ENCODE measurements around the gene CASP3. TPM values are rescaled to one million over a fixed set of nuclear protein-coding genes. Genes with fewer than 3 reads are reported as not detected.

The CASP3 gene
- total RNA-seq, 4 donors from 2014 or later = 14.9 to 49.0 (median 25.8) TPM

- no peaks in the 10 kb centered on the region for H3K36me3 ChIP-seq
- peak overlapping the region in 3 of 4 donors; percentile 18 to 26 (median 25) for H3K27ac ChIP-seq
- no peaks in the 10 kb centered on the region for H3K27me3 ChIP-seq
- H3K4me1 ChIP-seq = no peaks in the 10 kb centered on the region
- no peaks in the 10 kb centered on the region for H3K9me3 ChIP-seq
- TF ChIP-seq CTCF (IDR thresholded peaks at IDR 0.05) (no peak), POLR2A (IDR thresholded peaks at IDR 0.05) (peak in 1 of 2 donors; percentile 42)
- DNase-seq = peak in 1 of 3 donors; percentile 73
- H3K4me3 ChIP-seq = no peak overlapping the region
These were observed 31.5 kb upstream of the CASP3 start for GRCh38 chr4:184680698-184681097.

GRCh38 chr4:184675821-184676492 lies 26.7 kb upstream of the CASP3 start:
- peaks cover 0 to 25% (median 0%) of the 10 kb centered on the region in 3 donors for H3K36me3 ChIP-seq

DNA sequence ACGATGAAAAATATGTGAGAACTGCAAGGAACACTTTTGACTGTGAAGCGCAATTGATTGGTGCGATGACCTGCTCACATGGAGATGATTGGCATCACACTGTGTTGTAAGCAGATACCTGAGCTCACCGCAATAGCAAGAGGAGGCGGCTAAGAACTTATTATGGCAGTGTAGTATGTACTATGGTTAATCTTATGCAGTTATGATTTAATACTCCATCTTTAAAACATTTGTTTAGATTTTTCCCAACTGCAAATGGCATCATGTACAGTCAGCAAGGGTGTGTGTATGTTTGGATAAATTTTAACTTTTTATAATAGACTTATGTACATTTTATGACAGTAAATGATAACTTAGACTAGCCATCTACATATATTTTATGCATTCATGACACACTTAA lies 25.8 kb upstream of the CASP3 start:
- peaks cover 0 to 25% (median 0%) of the 10 kb centered on the region in 3 donors for H3K36me3 ChIP-seq
- no peak overlapping the region for H3K4me3 ChIP-seq
- H3K9me3 ChIP-seq = no peaks in the 10 kb centered on the region
- no peak for TF ChIP-seq CTCF (IDR thresholded peaks at IDR 0.05)
- TF ChIP-seq POLR2A (IDR thresholded peaks at IDR 0.05) = no peak
- H3K27ac ChIP-seq = no peak overlapping the region
- no peaks in the 10 kb centered on the region for H3K27me3 ChIP-seq
- no peaks in the 10 kb centered on the region for H3K4me1 ChIP-seq
- no peak for DNase-seq

More at GRCh38 chr4:184675821-184676492, 26.7 kb upstream of the CASP3 start:
- no peaks in the 10 kb centered on the region for H3K9me3 ChIP-seq
- no peaks in the 10 kb centered on the region for H3K27me3 ChIP-seq
- no peak for DNase-seq
- H3K4me3 ChIP-seq = no peak overlapping the region
- TF ChIP-seq POLR2A (IDR thresholded peaks at IDR 0.05) = no peak
- TF ChIP-seq CTCF (IDR thresholded peaks at IDR 0.05) = no peak
- no peak overlapping the region for H3K27ac ChIP-seq
- no peaks in the 10 kb centered on the region for H3K4me1 ChIP-seq

GRCh38 chr4:184674011-184674410 lies 24.8 kb upstream of the CASP3 start:
- H3K27ac ChIP-seq = no peak overlapping the region
- peaks cover 0 to 30% (median 0%) of the 10 kb centered on the region in 3 donors for H3K36me3 ChIP-seq
- TF ChIP-seq CTCF (IDR thresholded peaks at IDR 0.05) (no peak), POLR2A (IDR thresholded peaks at IDR 0.05) (no peak)
- DNase-seq = no peak
- no peak overlapping the region for H3K4me3 ChIP-seq
- no peaks in the 10 kb centered on the region for H3K4me1 ChIP-seq
- no peaks in the 10 kb centered on the region for H3K27me3 ChIP-seq
- H3K9me3 ChIP-seq = no peaks in the 10 kb centered on the region

DNA sequence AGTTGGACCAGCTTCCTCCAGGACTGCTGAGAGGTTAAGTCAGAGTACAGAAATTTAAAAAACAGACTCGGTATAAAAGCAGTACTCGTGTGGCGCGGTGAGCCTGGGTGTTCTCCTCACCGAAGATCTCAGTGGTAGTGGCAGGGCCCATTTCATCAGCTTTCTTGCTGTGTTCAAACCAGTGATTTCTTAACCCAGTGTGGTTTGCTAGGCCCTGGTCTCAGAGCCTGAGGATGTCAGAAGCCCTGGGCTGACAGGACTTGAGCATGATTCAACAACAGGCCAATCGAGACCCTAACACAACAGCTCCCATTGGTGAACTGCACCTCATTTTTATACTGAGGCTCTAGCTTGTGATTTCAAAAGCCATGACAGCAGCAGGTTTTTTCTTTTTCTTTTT lies 23.5 kb upstream of the CASP3 start:
- Histone ChIP-seq H3K36me3 (peaks cover 0 to 32% (median 0%) of the 10 kb centered on the region in 3 donors), H3K9me3 (no peaks in the 10 kb centered on the region), H3K4me3 (no peak overlapping the region), H3K27me3 (no peaks in the 10 kb centered on the region), H3K27ac (no peak overlapping the region), H3K4me1 (peaks cover 0 to 6% (median 2%) of the 10 kb centered on the region in 4 donors)
- DNase-seq = no peak
- no peak for TF ChIP-seq POLR2A (IDR thresholded peaks at IDR 0.05)
- no peak for TF ChIP-seq CTCF (IDR thresholded peaks at IDR 0.05)

Data from Peyer's patch (tissue), 4 donors.